Measurements from ENCODE around the gene METTL25B. TPM values are rescaled to one million over a fixed set of nuclear protein-coding genes. Genes with fewer than 3 reads are reported as not detected.

The METTL25B gene
- total and polyA plus RNA-seq, 2 of the 13 experiments (the other 11 are each of a cell fraction or from before 2014, with no cell fraction given): 11.9 to 24.0 TPM

DNA sequence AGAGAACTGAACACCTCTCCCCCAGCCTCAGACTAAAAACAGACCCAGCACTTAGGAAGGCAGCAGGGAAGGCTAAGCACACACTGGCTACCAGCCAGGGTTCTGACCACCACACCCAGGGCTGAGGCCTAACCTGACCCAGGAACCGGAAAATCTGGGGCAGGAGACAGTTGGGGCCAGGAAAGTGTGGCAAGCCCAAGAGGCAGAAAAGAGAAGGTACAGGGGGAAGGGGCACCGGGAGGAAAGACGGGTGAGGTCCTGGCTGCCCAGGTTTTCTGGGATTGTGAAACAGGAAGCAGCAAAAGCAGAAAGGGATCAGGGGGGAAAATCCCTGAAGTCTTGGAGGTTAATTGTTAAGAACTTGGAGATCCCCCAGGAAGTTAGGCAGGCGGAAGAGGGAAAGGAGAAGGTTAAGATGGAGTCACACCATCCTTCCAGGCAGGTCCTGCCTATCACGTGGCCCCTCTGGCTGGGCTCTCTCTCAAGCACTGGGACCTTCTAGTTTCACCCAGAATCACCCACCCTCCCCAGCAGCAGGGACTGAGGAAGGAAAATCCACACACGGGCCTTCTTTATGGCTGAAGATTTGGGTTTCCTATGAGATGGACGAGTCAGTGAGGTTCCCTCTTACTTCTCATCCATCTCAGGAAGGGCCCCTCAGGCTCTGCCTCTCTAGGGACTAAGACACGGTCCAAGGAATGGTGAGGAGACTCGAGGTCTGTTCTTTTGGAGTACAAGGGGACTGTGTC is 20.6 kb downstream of the METTL25B start (continued):
- 0 out of 2 replicates have a peak, but pooled peaks have one; percentile 28 for TF ChIP-seq KDM5B (CRISPR knock-in tag; IDR thresholded peaks at IDR 0.05; ENCODE audit: borderline replicate concordance)
- TF ChIP-seq ZNF282 (IDR thresholded peaks at IDR 0.05; ENCODE audit: partially characterized antibody): no peak
- 0 out of 3 replicates have a peak, but pooled peaks have one; percentile 30 for TF ChIP-seq MXI1 (IDR thresholded peaks at IDR 0.05; ENCODE audit: borderline replicate concordance, low read depth, low read length)
- TF ChIP-seq KLF6 (CRISPR knock-in tag; IDR thresholded peaks at IDR 0.05): 0 out of 2 replicates have a peak, but pooled peaks have one; percentile 31
- TF ChIP-seq TEAD2 (CRISPR knock-in tag; IDR thresholded peaks at IDR 0.05): no peak
- peak; percentile 83 for TF ChIP-seq ZFY (CRISPR knock-in tag; IDR thresholded peaks at IDR 0.05)
- TF ChIP-seq REXO4 (CRISPR knock-in tag; IDR thresholded peaks at IDR 0.05; ENCODE audit: borderline replicate concordance): no peak
- 0 out of 2 replicates have a peak, but pooled peaks have one; percentile 18 for TF ChIP-seq ARNT2 (CRISPR knock-in tag; IDR thresholded peaks at IDR 0.05; ENCODE audit: low read depth)
- 0 out of 2 replicates have a peak, but pooled peaks have one; percentile 32 for TF ChIP-seq MTA1 (CRISPR knock-in tag; IDR thresholded peaks at IDR 0.05; ENCODE audit: borderline replicate concordance)
- TF ChIP-seq MAZ (IDR thresholded peaks at IDR 0.05; ENCODE audit: borderline replicate concordance, low read depth, low read length): no peak
- TF ChIP-seq MAZ (CRISPR knock-in tag; IDR thresholded peaks at IDR 0.05; ENCODE audit: low read depth): 0 out of 2 replicates have a peak, but pooled peaks have one; percentile 49
- TF ChIP-seq TAF1 (CRISPR knock-in tag; IDR thresholded peaks at IDR 0.05): peak; percentile 46; the same call in 1 of the 2 replicates
- peak; percentile 51; the same call in 1 of the 2 replicates for TF ChIP-seq POLR2G (IDR thresholded peaks at IDR 0.05; ENCODE audit: low read depth, low read length)
- TF ChIP-seq, protein P1, sequence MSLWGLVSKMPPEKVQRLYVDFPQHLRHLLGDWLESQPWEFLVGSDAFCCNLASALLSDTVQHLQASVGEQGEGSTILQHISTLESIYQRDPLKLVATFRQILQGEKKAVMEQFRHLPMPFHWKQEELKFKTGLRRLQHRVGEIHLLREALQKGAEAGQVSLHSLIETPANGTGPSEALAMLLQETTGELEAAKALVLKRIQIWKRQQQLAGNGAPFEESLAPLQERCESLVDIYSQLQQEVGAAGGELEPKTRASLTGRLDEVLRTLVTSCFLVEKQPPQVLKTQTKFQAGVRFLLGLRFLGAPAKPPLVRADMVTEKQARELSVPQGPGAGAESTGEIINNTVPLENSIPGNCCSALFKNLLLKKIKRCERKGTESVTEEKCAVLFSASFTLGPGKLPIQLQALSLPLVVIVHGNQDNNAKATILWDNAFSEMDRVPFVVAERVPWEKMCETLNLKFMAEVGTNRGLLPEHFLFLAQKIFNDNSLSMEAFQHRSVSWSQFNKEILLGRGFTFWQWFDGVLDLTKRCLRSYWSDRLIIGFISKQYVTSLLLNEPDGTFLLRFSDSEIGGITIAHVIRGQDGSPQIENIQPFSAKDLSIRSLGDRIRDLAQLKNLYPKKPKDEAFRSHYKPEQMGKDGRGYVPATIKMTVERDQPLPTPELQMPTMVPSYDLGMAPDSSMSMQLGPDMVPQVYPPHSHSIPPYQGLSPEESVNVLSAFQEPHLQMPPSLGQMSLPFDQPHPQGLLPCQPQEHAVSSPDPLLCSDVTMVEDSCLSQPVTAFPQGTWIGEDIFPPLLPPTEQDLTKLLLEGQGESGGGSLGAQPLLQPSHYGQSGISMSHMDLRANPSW (CRISPR knock-in tag; IDR thresholded peaks at IDR 0.05; ENCODE audit: borderline replicate concordance): no peak
- TF ChIP-seq ZNF124 (CRISPR knock-in tag; IDR thresholded peaks at IDR 0.05): no peak
- TF ChIP-seq, protein P2, sequence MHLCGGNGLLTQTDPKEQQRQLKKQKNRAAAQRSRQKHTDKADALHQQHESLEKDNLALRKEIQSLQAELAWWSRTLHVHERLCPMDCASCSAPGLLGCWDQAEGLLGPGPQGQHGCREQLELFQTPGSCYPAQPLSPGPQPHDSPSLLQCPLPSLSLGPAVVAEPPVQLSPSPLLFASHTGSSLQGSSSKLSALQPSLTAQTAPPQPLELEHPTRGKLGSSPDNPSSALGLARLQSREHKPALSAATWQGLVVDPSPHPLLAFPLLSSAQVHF (CRISPR knock-in tag; IDR thresholded peaks at IDR 0.05): no peak
- 0 out of 2 replicates have a peak, but pooled peaks have one; percentile 9 for TF ChIP-seq NCOA2 (CRISPR knock-in tag; IDR thresholded peaks at IDR 0.05)
- 0 out of 2 replicates have a peak, but pooled peaks have one; percentile 30 for TF ChIP-seq ZNF329 (CRISPR knock-in tag; IDR thresholded peaks at IDR 0.05; ENCODE audit: low read depth)
- no peak for TF ChIP-seq PTBP1 (IDR thresholded peaks at IDR 0.05; ENCODE audit: low read depth, low read length, poor library complexity, severe bottlenecking)
- no peak for TF ChIP-seq ZNF546 (CRISPR knock-in tag; conservative IDR thresholded peaks at IDR 0.05)
- TF ChIP-seq, protein P3, sequence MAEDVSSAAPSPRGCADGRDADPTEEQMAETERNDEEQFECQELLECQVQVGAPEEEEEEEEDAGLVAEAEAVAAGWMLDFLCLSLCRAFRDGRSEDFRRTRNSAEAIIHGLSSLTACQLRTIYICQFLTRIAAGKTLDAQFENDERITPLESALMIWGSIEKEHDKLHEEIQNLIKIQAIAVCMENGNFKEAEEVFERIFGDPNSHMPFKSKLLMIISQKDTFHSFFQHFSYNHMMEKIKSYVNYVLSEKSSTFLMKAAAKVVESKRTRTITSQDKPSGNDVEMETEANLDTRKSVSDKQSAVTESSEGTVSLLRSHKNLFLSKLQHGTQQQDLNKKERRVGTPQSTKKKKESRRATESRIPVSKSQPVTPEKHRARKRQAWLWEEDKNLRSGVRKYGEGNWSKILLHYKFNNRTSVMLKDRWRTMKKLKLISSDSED (CRISPR knock-in tag; IDR thresholded peaks at IDR 0.05): no peak
- TF ChIP-seq, protein P4, sequence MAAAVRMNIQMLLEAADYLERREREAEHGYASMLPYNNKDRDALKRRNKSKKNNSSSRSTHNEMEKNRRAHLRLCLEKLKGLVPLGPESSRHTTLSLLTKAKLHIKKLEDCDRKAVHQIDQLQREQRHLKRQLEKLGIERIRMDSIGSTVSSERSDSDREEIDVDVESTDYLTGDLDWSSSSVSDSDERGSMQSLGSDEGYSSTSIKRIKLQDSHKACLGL (CRISPR knock-in tag; IDR thresholded peaks at IDR 0.05): peak; percentile 45; the same call in 1 of the 2 replicates
- peak; percentile 43; the same call in 1 of the 2 replicates for TF ChIP-seq RXRA (CRISPR knock-in tag; IDR thresholded peaks at IDR 0.05)

Measured in HepG2 (cell line).